Neural cell (in vitro differentiated cells): ENCODE data around the gene PPFIA4. TPM values are rescaled to one million over a fixed set of nuclear protein-coding genes. Genes with fewer than 3 reads are reported as not detected.

Experiments
- H2AFZ ChIP-seq: fragments of 200-600, 300-800 bp; sonication (generic), shearing (Covaris generic); 2 replicates; pipeline ENCODE4 v1.6.0; 2014; ENCODE audit warnings: low read depth, mild to moderate bottlenecking, antibody characterized with exemption, low read length, moderate library complexity
- H3F3A ChIP-seq: fragments of 200-600 bp; shearing (Covaris generic); 2 replicates; pipeline ENCODE4 v1.6.1; 2016; ENCODE audit warnings: mild to moderate bottlenecking, moderate library complexity, mixed read lengths, antibody characterized with exemption, low read length; ENCODE audit not compliant: insufficient read depth, poor library complexity, severe bottlenecking
- H3K27ac ChIP-seq: fragments of 200-600, 300-800 bp; sonication (generic), shearing (Covaris generic); 2 replicates; pipeline ENCODE4 v1.5.1; 2014; ENCODE audit warnings: mild to moderate bottlenecking, low read length, moderate library complexity
- H3K27me3 ChIP-seq: fragments of 300-800, 200-600 bp; sonication (generic), shearing (Covaris generic); 2 replicates; pipeline ENCODE4 v1.6.0; 2014; ENCODE audit warnings: mild to moderate bottlenecking, low read depth, low read length, moderate library complexity; ENCODE audit not compliant: insufficient read depth
- H3K36me3 ChIP-seq: fragments of 300-800, 200-600 bp; sonication (generic), shearing (Covaris generic); 2 replicates; pipeline ENCODE4 v1.5.1; 2014; ENCODE audit warnings: mild to moderate bottlenecking, antibody characterized with exemption, low read length, moderate library complexity; ENCODE audit not compliant: insufficient read depth
- H3K4me2 ChIP-seq: fragments of 300-800, 200-600 bp; sonication (generic), shearing (Covaris generic); 2 replicates; pipeline ENCODE4 v1.6.0; 2014; ENCODE audit warnings: mild to moderate bottlenecking, low read length
- H3K4me3 ChIP-seq: fragments of 300-800, 200-600 bp; sonication (generic), shearing (Covaris generic); 2 replicates; pipeline ENCODE4 v1.5.1; 2014; ENCODE audit warnings: mild to moderate bottlenecking, low read length, moderate library complexity
- H3K79me2 ChIP-seq: fragments of 200-600 bp; shearing (Covaris generic); replicated peaks from 2 replicates; pipeline ENCODE4 v1.6.0; 2014; ENCODE audit warnings: mild to moderate bottlenecking, low read length, moderate library complexity; ENCODE audit not compliant: insufficient read depth
- H3K9ac ChIP-seq: fragments of 300-800, 200-600 bp; sonication (generic), shearing (Covaris generic); 2 replicates; pipeline ENCODE4 v1.6.1; 2016; ENCODE audit warnings: mild to moderate bottlenecking, low read length, mixed read lengths
- H3K9me2 ChIP-seq: fragments of 200-600 bp; shearing (Covaris generic); 2 replicates; pipeline ENCODE4 v1.6.1; 2016; ENCODE audit warnings: mild to moderate bottlenecking, low read length, mixed read lengths; ENCODE audit not compliant: insufficient read depth
- H3K9me3 ChIP-seq: fragments of 200-600, 300-800 bp; sonication (generic), shearing (Covaris generic); 2 replicates; pipeline ENCODE4 v1.6.1; 2016; ENCODE audit warnings: mild to moderate bottlenecking, mixed run types, low read length, moderate library complexity, mixed read lengths
- H4K20me1 ChIP-seq: fragments of 200-600 bp; shearing (Covaris generic); 2 replicates; pipeline ENCODE4 v1.6.1; 2016; ENCODE audit warnings: mild to moderate bottlenecking, mixed run types; ENCODE audit not compliant: insufficient read depth
- CTCF ChIP-seq: fragments of 450-650 bp; IDR thresholded peaks from 2 replicates; pipeline ENCODE4 v1.5.1; 2014; ENCODE audit warnings: antibody characterized with exemption, mild to moderate bottlenecking, moderate library complexity; ENCODE audit not compliant: poor library complexity, severe bottlenecking
- EP300 ChIP-seq: fragments of 450-650 bp; conservative IDR thresholded peaks from 2 replicates; pipeline ENCODE4 v1.6.1; 2014; ENCODE audit warnings: antibody characterized with exemption, mild to moderate bottlenecking, moderate library complexity; ENCODE audit not compliant: poor library complexity, severe bottlenecking
- EZH2 ChIP-seq: fragments of 200-600, 300-800 bp; shearing (Covaris generic), sonication (generic); IDR thresholded peaks from 2 replicates; pipeline ENCODE4 v1.6.1; 2014; ENCODE audit warnings: antibody characterized with exemption, low read length, borderline replicate concordance, mild to moderate bottlenecking; ENCODE audit not compliant: insufficient read depth, poor library complexity, severe bottlenecking
- MXI1 ChIP-seq: fragments of 450-650 bp; conservative IDR thresholded peaks from 2 replicates; pipeline ENCODE4 v1.6.1; 2014; ENCODE audit warnings: antibody characterized with exemption, mild to moderate bottlenecking; ENCODE audit not compliant: poor library complexity, severe bottlenecking
- POLR2AphosphoS5 ChIP-seq: IDR thresholded peaks from 2 replicates; pipeline ENCODE4 v1.6.1; 2012
- RAD21 ChIP-seq: fragments of 450-650 bp; conservative IDR thresholded peaks from 2 replicates; pipeline ENCODE4 v1.6.1; 2014; ENCODE audit warnings: antibody characterized with exemption, mild to moderate bottlenecking, moderate library complexity
- SMC3 ChIP-seq: fragments of 450-650 bp; conservative IDR thresholded peaks from 2 replicates; pipeline ENCODE4 v1.6.1; 2014; ENCODE audit warnings: antibody characterized with exemption, mild to moderate bottlenecking, moderate library complexity; ENCODE audit not compliant: poor library complexity
- TAF1 ChIP-seq: IDR thresholded peaks from 2 replicates; pipeline ENCODE4 v1.6.1; 2012; ENCODE audit warnings: low read depth
- polyA plus RNA-seq: library from polyadenylated mRNA; depleted of rRNA; stranded (reverse); fragments of >200 nt; gene quantifications from 2 replicates; pipeline ENCODE4 v1.2.3, GENCODE V29; 2014
- TF ChIP-seq, protein P1 (sequence below): IDR thresholded peaks from 2 replicates; pipeline ENCODE4 v1.6.1; 2012; ENCODE audit warnings: borderline replicate concordance

Gene PPFIA4
- polyA plus RNA-seq, 1 donor from 2014 or later: 1.6 TPM

GRCh38 chr1:203072002-203072602 is 45.8 kb downstream of the PPFIA4 start:
- Histone ChIP-seq H3K27me3 (peaks cover 34% of the 10 kb centered on the region), H3K9ac (no peak overlapping the region), H4K20me1 (no peaks in the 10 kb centered on the region), H3K27ac (no peak overlapping the region), H3K9me3 (no peaks in the 10 kb centered on the region), H3K4me3 (no peak overlapping the region), H2AFZ (no peak overlapping the region), H3K9me2 (no peaks in the 10 kb centered on the region), H3K36me3 (no peaks in the 10 kb centered on the region), H3K4me2 (no peak overlapping the region), H3K79me2 (no peaks in the 10 kb centered on the region), H3F3A (no peaks in the 10 kb centered on the region)
- TF ChIP-seq, protein P1, sequence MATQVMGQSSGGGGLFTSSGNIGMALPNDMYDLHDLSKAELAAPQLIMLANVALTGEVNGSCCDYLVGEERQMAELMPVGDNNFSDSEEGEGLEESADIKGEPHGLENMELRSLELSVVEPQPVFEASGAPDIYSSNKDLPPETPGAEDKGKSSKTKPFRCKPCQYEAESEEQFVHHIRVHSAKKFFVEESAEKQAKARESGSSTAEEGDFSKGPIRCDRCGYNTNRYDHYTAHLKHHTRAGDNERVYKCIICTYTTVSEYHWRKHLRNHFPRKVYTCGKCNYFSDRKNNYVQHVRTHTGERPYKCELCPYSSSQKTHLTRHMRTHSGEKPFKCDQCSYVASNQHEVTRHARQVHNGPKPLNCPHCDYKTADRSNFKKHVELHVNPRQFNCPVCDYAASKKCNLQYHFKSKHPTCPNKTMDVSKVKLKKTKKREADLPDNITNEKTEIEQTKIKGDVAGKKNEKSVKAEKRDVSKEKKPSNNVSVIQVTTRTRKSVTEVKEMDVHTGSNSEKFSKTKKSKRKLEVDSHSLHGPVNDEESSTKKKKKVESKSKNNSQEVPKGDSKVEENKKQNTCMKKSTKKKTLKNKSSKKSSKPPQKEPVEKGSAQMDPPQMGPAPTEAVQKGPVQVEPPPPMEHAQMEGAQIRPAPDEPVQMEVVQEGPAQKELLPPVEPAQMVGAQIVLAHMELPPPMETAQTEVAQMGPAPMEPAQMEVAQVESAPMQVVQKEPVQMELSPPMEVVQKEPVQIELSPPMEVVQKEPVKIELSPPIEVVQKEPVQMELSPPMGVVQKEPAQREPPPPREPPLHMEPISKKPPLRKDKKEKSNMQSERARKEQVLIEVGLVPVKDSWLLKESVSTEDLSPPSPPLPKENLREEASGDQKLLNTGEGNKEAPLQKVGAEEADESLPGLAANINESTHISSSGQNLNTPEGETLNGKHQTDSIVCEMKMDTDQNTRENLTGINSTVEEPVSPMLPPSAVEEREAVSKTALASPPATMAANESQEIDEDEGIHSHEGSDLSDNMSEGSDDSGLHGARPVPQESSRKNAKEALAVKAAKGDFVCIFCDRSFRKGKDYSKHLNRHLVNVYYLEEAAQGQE: no peak
- TF ChIP-seq CTCF (no peak), MXI1 (no peak)

GRCh38 chr1:203072911-203073310 is 46.6 kb downstream of the PPFIA4 start:
- Histone ChIP-seq H3F3A (no peaks in the 10 kb centered on the region), H3K27ac (no peak overlapping the region), H3K9me2 (no peaks in the 10 kb centered on the region), H3K27me3 (peaks cover 41% of the 10 kb centered on the region), H3K4me2 (no peak overlapping the region), H3K9ac (no peak overlapping the region), H3K79me2 (no peaks in the 10 kb centered on the region), H2AFZ (no peak overlapping the region), H3K9me3 (no peaks in the 10 kb centered on the region), H3K36me3 (no peaks in the 10 kb centered on the region), H3K4me3 (no peak overlapping the region), H4K20me1 (no peaks in the 10 kb centered on the region)
- TF ChIP-seq POLR2AphosphoS5 (no peak), SMC3 (no peak), EZH2 (no peak), MXI1 (no peak), EP300 (no peak), CTCF (no peak), TAF1 (no peak), RAD21 (no peak)
- TF ChIP-seq, protein P1: no peak
